Activated CD4-positive, alpha-beta memory T cell treated with anti-CD3 and anti-CD28 coated beads for 36 hours (primary cell): Measurements from ENCODE around the gene PDXP. TPM values are rescaled to one million over a fixed set of nuclear protein-coding genes. Genes with fewer than 3 reads are reported as not detected.
A peak's percentile ranks its signal among the peaks of the same experiment; 100 is the strongest.

Source experiments
- CTCF ChIA-PET: fragments of 350-600 bp; sonication (Branson Sonifier 250); formaldehyde crosslinking; loops from one replicate; lab custom pipeline; 2021; ENCODE audit warnings: antibody characterized with exemption, inconsistent platforms; lab: Charles Lee
- POLR2A ChIA-PET: fragments of 350-600 bp; sonication (Branson Sonifier 250); formaldehyde crosslinking; loops from one replicate; lab custom pipeline; 2021; ENCODE audit warnings: antibody characterized with exemption; lab: Charles Lee
- DNase-seq: peaks from one replicate; pipeline ENCODE4 v3.0.0-alpha.2; 2020
- H3K27ac Mint-ChIP-seq: one replicate; pipeline ENCODE4 v1.8.0; 2021; ENCODE audit warnings: mixed read lengths
- H3K27me3 Mint-ChIP-seq: one replicate; pipeline ENCODE4 v1.8.0; 2021; ENCODE audit warnings: mixed read lengths
- H3K36me3 Mint-ChIP-seq: one replicate; pipeline ENCODE4 v1.8.0; 2021; ENCODE audit warnings: mixed read lengths
- H3K4me1 Mint-ChIP-seq: one replicate; pipeline ENCODE4 v1.8.0; 2021; ENCODE audit warnings: low read depth, mixed read lengths
- H3K4me3 Mint-ChIP-seq: one replicate; pipeline ENCODE4 v1.8.0; 2021; ENCODE audit warnings: mild to moderate bottlenecking, mixed read lengths
- H3K9me3 Mint-ChIP-seq: one replicate; pipeline ENCODE4 v1.8.0; 2021; ENCODE audit warnings: mixed read lengths
- intact Hi-C: fragments of 100-400 bp; cut with micrococcal nuclease; formaldehyde crosslinking; loops from one replicate; pipeline ENCODE4 v1.15.1; 2023
- total RNA-seq, 2 experiments: library from RNA; stranded (reverse); gene quantifications; one replicate each; pipeline ENCODE4 v1.2.3, GENCODE V29; 2021

Gene PDXP
- total RNA-seq, 2 experiments from 2014 or later = 21.9 to 22.9 TPM

DNA sequence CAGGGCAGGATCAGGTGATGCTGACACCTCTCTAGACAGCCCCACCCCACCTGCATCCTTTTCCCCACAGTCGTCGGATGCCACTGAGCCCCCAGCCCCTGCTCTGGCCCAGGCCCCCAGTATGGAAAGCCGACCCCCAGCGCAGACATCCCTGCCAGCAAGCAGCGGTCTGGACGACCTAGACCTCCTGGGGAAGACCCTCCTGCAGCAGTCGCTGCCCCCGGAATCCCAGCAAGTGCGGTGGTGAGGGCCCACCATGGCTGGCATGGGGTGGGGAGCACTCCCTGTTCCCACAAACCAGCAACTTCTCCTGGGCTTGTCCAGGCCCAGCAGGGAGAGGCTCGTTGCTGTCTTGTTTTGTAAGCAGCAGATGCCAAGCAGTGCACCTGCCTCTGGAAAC lies 28.6 kb upstream of the PDXP start:
- Mint-ChIP-seq H3K27me3 (no peaks in the 10 kb centered on the region), H3K27ac (no peak overlapping the region), H3K36me3 (peaks cover 9% of the 10 kb centered on the region), H3K4me3 (no peak overlapping the region), H3K4me1 (peaks cover 64% of the 10 kb centered on the region), H3K9me3 (no peaks in the 10 kb centered on the region)
- ChIA-PET CTCF (interaction anchor here (5.5 to 15.3 kb wide), 2 partner anchors 13 to 48 kb away, joined by 125 to 574 read pairs; partner anchors contain the start of genes LGALS1 and NOL12), POLR2A (interaction anchor here (1.1 kb wide), 1 partner anchor 22 kb away, joined by 3 read pairs; no protein-coding TSS in a partner anchor)
- no peak for DNase-seq
- intact Hi-C loops = loop anchor here (10.0 kb wide), 1 partner anchor 115 kb away; no protein-coding TSS in a partner anchor

- POLR2A ChIA-PET = interaction anchor here (1.1 to 5.0 kb wide), 4 partner anchors 9 to 44 kb away, joined by 3 to 24 read pairs (median 6); partner anchors contain the start of gene LGALS1
- CTCF ChIA-PET = interaction anchor here (1.4 to 15.3 kb wide), 5 partner anchors 8 to 47 kb away, joined by 3 to 574 read pairs (median 18); partner anchors contain the start of genes GGA1, LGALS1 and NOL12
- no peaks in the 10 kb centered on the region for H3K9me3 Mint-ChIP-seq
- no peaks in the 10 kb centered on the region for H3K27me3 Mint-ChIP-seq
- H3K4me3 Mint-ChIP-seq = no peak overlapping the region
- no peak for DNase-seq
- H3K4me1 Mint-ChIP-seq = peaks cover 65% of the 10 kb centered on the region
- peak overlapping the region; percentile 95 for H3K27ac Mint-ChIP-seq
- intact Hi-C loops = loop anchor here (10.0 kb wide), 1 partner anchor 114 kb away; no protein-coding TSS in a partner anchor
- H3K36me3 Mint-ChIP-seq = peaks cover 2% of the 10 kb centered on the region
Measured at GRCh38 chr22:37630839-37631435, 27.6 kb upstream of the PDXP start.

DNA sequence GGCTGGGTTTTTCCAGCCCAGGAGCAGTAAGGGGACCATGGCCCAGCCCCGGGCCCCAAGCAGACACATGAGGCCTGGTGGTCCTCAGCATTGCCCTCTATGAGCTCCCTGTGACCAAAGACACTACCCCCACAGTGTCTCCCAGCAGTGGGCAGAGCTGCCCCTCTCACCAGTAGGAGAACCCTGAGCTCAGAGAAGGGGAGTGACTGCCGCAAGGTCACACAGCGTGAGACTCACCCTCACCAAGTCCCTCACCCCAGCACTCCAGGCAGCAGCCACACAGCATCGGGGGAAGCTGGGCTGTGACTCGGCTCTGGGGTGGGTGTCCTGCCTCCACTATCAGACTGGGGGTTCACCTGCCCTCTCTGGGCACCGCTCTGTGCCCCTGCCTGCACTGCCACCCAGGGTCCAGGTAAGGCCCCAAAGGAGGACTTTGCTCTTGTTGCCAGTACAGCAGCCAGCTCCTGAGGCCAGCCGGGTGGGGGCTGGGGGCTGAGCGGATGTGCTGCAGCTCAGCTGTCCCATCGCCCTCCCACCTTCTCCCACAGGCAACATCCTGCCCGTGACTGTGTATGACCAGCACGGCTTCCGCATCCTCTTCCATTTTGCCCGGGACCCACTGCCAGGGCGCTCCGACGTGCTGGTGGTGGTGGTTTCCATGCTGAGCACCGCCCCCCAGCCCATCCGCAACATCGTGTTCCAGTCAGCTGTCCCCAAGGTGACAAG lies 26.9 kb upstream of the PDXP start:
- peak overlapping the region; percentile 95 for H3K27ac Mint-ChIP-seq
- H3K36me3 Mint-ChIP-seq = peaks cover 2% of the 10 kb centered on the region
- ChIA-PET POLR2A (interaction anchor here (1.8 to 5.0 kb wide), 5 partner anchors 9 to 55 kb away, joined by 6 to 27 read pairs (median 7); partner anchors contain the start of genes GGA1, LGALS1 and NOL12), CTCF (interaction anchor here (0.7 to 15.3 kb wide), 7 partner anchors 8 to 47 kb away, joined by 3 to 574 read pairs (median 11); partner anchors contain the start of genes GGA1, LGALS1 and NOL12)
- no peaks in the 10 kb centered on the region for H3K27me3 Mint-ChIP-seq
- DNase-seq = peak; percentile 43
- H3K4me3 Mint-ChIP-seq = peak overlapping the region; percentile 32
- intact Hi-C loops = loop anchor here (10.0 kb wide), 1 partner anchor 113 kb away; no protein-coding TSS in a partner anchor
- H3K9me3 Mint-ChIP-seq = no peaks in the 10 kb centered on the region
- H3K4me1 Mint-ChIP-seq = peaks cover 64% of the 10 kb centered on the region

GRCh38 chr22:37632174-37633088 lies 26.1 kb upstream of the PDXP start:
- Mint-ChIP-seq H3K27ac (peak overlapping the region; percentile 95), H3K27me3 (no peaks in the 10 kb centered on the region), H3K4me1 (peaks cover 64% of the 10 kb centered on the region), H3K9me3 (no peaks in the 10 kb centered on the region), H3K36me3 (peaks cover 2% of the 10 kb centered on the region), H3K4me3 (peak overlapping the region; percentile 50)
- peak; percentile 61 for DNase-seq
- intact Hi-C loops = loop anchor here (1.0 to 10.0 kb wide), 4 partner anchors 9 to 112 kb away; partner anchors contain the start of gene GGA1
- ChIA-PET POLR2A (interaction anchor here (1.7 to 5.0 kb wide), 7 partner anchors 8 to 54 kb away, joined by 5 to 27 read pairs (median 7); partner anchors contain the start of genes GGA1, LGALS1, NOL12 and PDXP), CTCF (interaction anchor here (0.7 to 15.3 kb wide), 8 partner anchors 8 to 71 kb away, joined by 3 to 574 read pairs (median 10); partner anchors contain the start of genes GGA1, LGALS1 and NOL12)

DNA sequence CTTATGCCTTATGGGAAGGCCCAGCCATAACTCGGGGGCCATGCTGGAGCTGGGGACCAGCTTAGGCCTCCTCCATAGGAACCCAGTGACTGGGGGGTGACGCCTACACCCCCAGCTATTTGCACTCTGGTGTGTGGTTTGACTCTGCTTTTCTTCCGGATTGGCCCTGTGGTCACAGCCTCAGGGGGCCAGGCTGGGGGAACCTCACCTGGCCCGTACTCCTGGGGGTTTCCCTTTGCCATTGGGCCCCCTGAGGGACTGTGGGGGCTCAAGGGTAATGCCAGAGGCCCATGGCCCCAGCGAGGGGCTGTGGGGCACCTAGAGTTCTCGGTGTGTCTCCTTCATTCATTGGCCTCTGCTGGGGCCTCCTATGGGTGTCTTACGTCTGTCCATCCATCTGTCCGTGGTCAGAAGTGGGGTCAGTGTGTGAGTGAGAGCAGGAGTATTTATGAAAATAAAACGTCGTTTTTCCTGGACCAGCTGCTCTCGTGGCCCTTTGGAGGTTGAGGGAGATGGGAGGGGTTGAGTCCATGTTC lies 25.4 kb upstream of the PDXP start:
- Mint-ChIP-seq H3K27me3 (no peaks in the 10 kb centered on the region), H3K4me3 (peak overlapping the region; percentile 50)
- CTCF ChIA-PET = interaction anchor here (1.0 to 15.3 kb wide), 8 partner anchors 8 to 71 kb away, joined by 3 to 574 read pairs (median 10); partner anchors contain the start of genes GGA1, LGALS1 and NOL12

DNA sequence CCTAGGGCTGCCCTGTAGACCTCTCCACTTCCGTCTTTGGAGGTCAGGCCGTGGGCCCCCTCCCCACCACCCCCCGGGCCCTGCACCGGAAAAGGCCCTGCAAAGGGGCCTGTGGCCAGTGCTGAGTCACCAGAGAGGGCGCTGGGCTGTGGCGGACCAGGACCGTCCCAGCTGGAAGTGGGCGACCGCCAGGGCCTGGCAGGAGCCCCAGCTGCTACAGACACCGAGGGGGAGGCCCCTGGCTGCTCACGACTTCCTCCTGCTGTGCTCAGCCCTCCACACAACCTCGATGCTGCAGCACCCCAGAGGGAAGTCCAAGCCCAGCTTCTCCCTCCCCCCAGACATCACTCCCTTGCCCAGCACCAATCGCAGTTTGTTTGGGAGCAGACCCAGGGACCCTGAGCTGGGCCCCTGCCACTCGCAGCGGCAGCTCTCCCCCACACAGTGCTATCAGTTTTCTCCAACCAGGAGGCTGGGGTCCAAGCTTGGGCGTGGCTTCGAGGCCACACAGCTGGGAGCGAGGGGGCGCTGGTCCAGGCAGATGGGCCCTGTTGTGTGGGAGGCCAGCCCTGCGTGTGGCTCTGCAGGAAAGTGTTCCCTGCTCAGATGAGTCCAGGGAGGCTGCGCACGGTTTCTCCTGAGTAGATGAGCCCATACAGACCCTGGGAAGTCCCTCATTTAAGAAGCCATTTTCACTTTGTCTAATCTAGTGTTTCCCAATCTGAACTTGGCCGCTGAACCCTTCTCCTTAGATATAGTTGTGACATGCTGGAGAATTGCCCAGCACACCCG lies 24.7 kb upstream of the PDXP start:
- peak; percentile 85 for DNase-seq
- ChIA-PET CTCF (interaction anchor here (0.6 to 15.3 kb wide), 12 partner anchors 8 to 767 kb away, joined by 3 to 574 read pairs (median 5); partner anchors contain the start of genes GGA1, LGALS1 and NOL12), POLR2A (interaction anchor here (1.3 to 5.0 kb wide), 7 partner anchors 8 to 52 kb away, joined by 5 to 27 read pairs (median 10); partner anchors contain the start of genes GGA1, LGALS1, NOL12 and PDXP)
- H3K4me1 Mint-ChIP-seq = peaks cover 65% of the 10 kb centered on the region
- intact Hi-C loops = loop anchor here (1.0 to 10.0 kb wide), 4 partner anchors 9 to 111 kb away; partner anchors contain the start of gene GGA1
- peak overlapping the region; percentile 95 for H3K27ac Mint-ChIP-seq
- H3K27me3 Mint-ChIP-seq = no peaks in the 10 kb centered on the region
- H3K4me3 Mint-ChIP-seq = peak overlapping the region; percentile 66
- H3K9me3 Mint-ChIP-seq = no peaks in the 10 kb centered on the region
- H3K36me3 Mint-ChIP-seq = peaks cover 2% of the 10 kb centered on the region

More for the DNA sequence above, 25.4 kb upstream of the PDXP start:
- H3K36me3 Mint-ChIP-seq = peaks cover 2% of the 10 kb centered on the region
- intact Hi-C loops = loop anchor here (1.0 to 10.0 kb wide), 4 partner anchors 10 to 112 kb away; partner anchors contain the start of gene GGA1
- no peaks in the 10 kb centered on the region for H3K9me3 Mint-ChIP-seq
- H3K4me1 Mint-ChIP-seq = peaks cover 65% of the 10 kb centered on the region
- DNase-seq = peak; percentile 75
- peak overlapping the region; percentile 95 for H3K27ac Mint-ChIP-seq
- POLR2A ChIA-PET = interaction anchor here (1.3 to 5.0 kb wide), 7 partner anchors 7 to 53 kb away, joined by 5 to 27 read pairs (median 10); partner anchors contain the start of genes GGA1, LGALS1, NOL12 and PDXP

DNA sequence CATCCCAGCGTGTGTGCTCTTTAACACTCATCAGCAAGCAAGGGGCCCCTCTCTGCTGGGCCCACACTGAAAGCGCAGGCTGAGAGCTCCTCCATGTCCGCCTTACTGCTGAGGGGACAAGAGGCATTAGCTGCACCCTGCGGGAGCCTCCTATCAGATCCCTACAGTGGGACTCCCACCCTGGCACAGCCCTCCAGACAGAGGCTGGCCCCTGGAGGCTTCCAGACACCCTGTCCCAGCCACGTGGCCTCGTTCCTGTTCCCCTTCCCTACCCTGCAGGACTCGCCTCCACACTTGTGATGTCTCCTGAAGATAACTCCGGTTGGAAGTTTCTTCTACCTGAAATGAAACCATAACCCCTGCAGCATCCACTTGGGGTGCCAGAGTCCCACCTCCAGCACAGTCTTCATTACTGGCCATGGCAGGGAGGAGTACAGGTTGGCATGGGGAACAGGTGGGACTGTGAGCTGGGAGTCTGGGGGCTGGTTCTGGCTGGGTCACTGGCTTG lies 24.1 kb upstream of the PDXP start:
- DNase-seq = peak; percentile 49
- peak overlapping the region; percentile 95 for H3K27ac Mint-ChIP-seq
- H3K4me3 Mint-ChIP-seq = peak overlapping the region; percentile 66
- peaks cover 63% of the 10 kb centered on the region for H3K4me1 Mint-ChIP-seq
- POLR2A ChIA-PET = interaction anchor here (1.3 to 5.0 kb wide), 7 partner anchors 8 to 52 kb away, joined by 5 to 27 read pairs (median 10); partner anchors contain the start of genes GGA1, LGALS1, NOL12 and PDXP
- intact Hi-C loops = loop anchor here (10.0 kb wide), 1 partner anchor 110 kb away; no protein-coding TSS in a partner anchor
- CTCF ChIA-PET = interaction anchor here (0.6 to 15.3 kb wide), 12 partner anchors 9 to 767 kb away, joined by 3 to 574 read pairs (median 4); partner anchors contain the start of genes GGA1, LGALS1, NOL12 and PDXP
- H3K27me3 Mint-ChIP-seq = no peaks in the 10 kb centered on the region
- H3K36me3 Mint-ChIP-seq = peaks cover 2% of the 10 kb centered on the region
- H3K9me3 Mint-ChIP-seq = no peaks in the 10 kb centered on the region

DNA sequence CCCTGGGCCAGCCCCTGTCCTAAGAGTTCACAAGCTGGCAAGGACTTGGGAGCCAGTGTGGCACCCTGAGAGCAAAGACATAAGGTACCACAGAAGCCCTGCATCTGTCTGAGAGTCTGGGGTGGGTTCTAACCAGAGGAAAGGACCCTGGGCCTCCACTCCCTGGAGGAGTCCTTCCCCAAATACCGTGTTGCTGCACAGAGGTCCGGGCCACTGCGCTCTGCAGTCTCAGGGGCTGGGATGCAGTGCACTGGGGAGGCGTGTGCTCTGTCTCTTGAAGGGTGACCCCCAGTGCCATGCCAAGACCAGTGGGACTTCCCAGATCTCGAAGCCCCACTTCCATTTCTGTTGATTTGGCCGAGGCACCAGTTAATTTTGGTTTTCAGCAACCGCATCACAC lies 23.4 kb upstream of the PDXP start:
- Mint-ChIP-seq H3K36me3 (peaks cover 2% of the 10 kb centered on the region), H3K27ac (peak overlapping the region; percentile 95), H3K4me1 (peaks cover 63% of the 10 kb centered on the region), H3K4me3 (no peak overlapping the region), H3K27me3 (no peaks in the 10 kb centered on the region), H3K9me3 (no peaks in the 10 kb centered on the region)
- intact Hi-C loops = loop anchor here (10.0 kb wide), 1 partner anchor 110 kb away; no protein-coding TSS in a partner anchor
- no peak for DNase-seq
- ChIA-PET POLR2A (interaction anchor here (1.7 to 5.0 kb wide), 3 partner anchors 8 to 26 kb away, joined by 7 to 27 read pairs (median 24); partner anchors contain the start of gene GGA1), CTCF (interaction anchor here (0.9 to 15.3 kb wide), 8 partner anchors 8 to 74 kb away, joined by 3 to 574 read pairs (median 8); partner anchors contain the start of genes GGA1, LGALS1, NOL12 and PDXP)
